CD8-positive, alpha-beta memory T cell (primary cell): ENCODE results near the gene TMEM37. TPM values are rescaled to one million over a fixed set of nuclear protein-coding genes. Genes with fewer than 3 reads are reported as not detected.

ENCODE experiments used
- CTCF ChIA-PET: fragments of 350-600 bp; sonication (Branson Sonifier 250); formaldehyde crosslinking; loops from one replicate; lab custom pipeline; 2021; ENCODE audit warnings: antibody characterized with exemption; lab: Charles Lee
- POLR2A ChIA-PET: fragments of 350-600 bp; sonication (Branson Sonifier 250); formaldehyde crosslinking; loops from one replicate; lab custom pipeline; 2021; ENCODE audit warnings: antibody characterized with exemption; lab: Charles Lee
- DNase-seq, 5 donors: peaks; one replicate each; pipeline versions ENCODE4 v3.0.0 to v3.0.0-alpha.2; 2020 to 2022; ENCODE audit warnings: mixed read lengths in 1 of 5
- H3K27ac ChIP-seq: one replicate; pipeline ENCODE4 v1.7.0; 2013; ENCODE audit warnings: low read depth, mild to moderate bottlenecking, low read length, moderate library complexity
- H3K27me3 ChIP-seq: 2 replicates; pipeline ENCODE4 v1.7.0; 2013; ENCODE audit warnings: low read length, mild to moderate bottlenecking; ENCODE audit not compliant: insufficient read depth, poor library complexity, severe bottlenecking
- H3K36me3 ChIP-seq: 2 replicates; pipeline ENCODE4 v1.7.0; 2013; ENCODE audit warnings: mild to moderate bottlenecking, low read length, moderate library complexity; ENCODE audit not compliant: insufficient read depth
- H3K4me1 ChIP-seq: 2 replicates; pipeline ENCODE4 v1.7.0; 2013; ENCODE audit warnings: mild to moderate bottlenecking, low read length, moderate library complexity; ENCODE audit not compliant: insufficient read depth
- H3K4me3 ChIP-seq: 2 replicates; pipeline ENCODE4 v1.7.0; 2013; ENCODE audit warnings: mild to moderate bottlenecking, low read length
- H3K9me3 ChIP-seq: 2 replicates; pipeline ENCODE4 v1.7.0; 2013; ENCODE audit warnings: mild to moderate bottlenecking, low read length
- H3K27ac Mint-ChIP-seq, 8 donors: one replicate each; pipeline ENCODE4 v1.8.0; 2020 to 2021; ENCODE audit warnings: mixed read lengths in 8 of 8, mild to moderate bottlenecking in 6 of 8, inconsistent platforms in 3 of 8, moderate library complexity in 3 of 8
- H3K27me3 Mint-ChIP-seq, 2 donors: one replicate each; pipeline ENCODE4 v1.8.0; 2020 to 2021; ENCODE audit warnings: mixed read lengths in 2 of 2, mild to moderate bottlenecking in 1 of 2, moderate library complexity in 1 of 2
- H3K36me3 Mint-ChIP-seq, 3 donors: one replicate each; pipeline ENCODE4 v1.8.0; 2020 to 2021; ENCODE audit warnings: mixed read lengths in 3 of 3, inconsistent platforms in 1 of 3, mild to moderate bottlenecking in 1 of 3
- H3K4me1 Mint-ChIP-seq, 3 donors: one replicate each; pipeline ENCODE4 v1.8.0; 2020 to 2021; ENCODE audit warnings: mixed read lengths in 3 of 3, inconsistent platforms in 1 of 3, mild to moderate bottlenecking in 1 of 3
- H3K4me3 Mint-ChIP-seq, 7 donors: one replicate each; pipeline ENCODE4 v1.8.0; 2020 to 2021; ENCODE audit warnings: mixed read lengths in 7 of 7, mild to moderate bottlenecking in 6 of 7, moderate library complexity in 4 of 7, inconsistent platforms in 2 of 7
- H3K9me3 Mint-ChIP-seq, 5 donors: one replicate each; pipeline ENCODE4 v1.8.0; 2020 to 2022; ENCODE audit warnings: mixed read lengths in 5 of 5, mild to moderate bottlenecking in 3 of 5, moderate library complexity in 2 of 5, inconsistent platforms in 1 of 5
- polyA plus RNA-seq: library from polyadenylated mRNA; unstranded; fragments of 300-500 nt; fragmentation: Illumina TruSeq; gene quantifications from one replicate; pipeline ENCODE4 v1.2.3, GENCODE V29; 2021
- total RNA-seq, 2 experiments: library from RNA; stranded (reverse); gene quantifications; one replicate each; pipeline ENCODE4 v1.2.3, GENCODE V29; 2021

Gene TMEM37
- total and polyA plus RNA-seq, 3 experiments from 2014 or later = not detected

GRCh38 chr2:119414894-119415293 is 16.8 kb upstream of the TMEM37 start:
- CTCF ChIA-PET = no interaction called here
- H3K9me3 ChIP-seq = no peaks in the 10 kb centered on the region
- Mint-ChIP-seq H3K9me3 (no peaks in the 10 kb centered on the region), H3K36me3 (no peaks in the 10 kb centered on the region), H3K4me3 (no peak overlapping the region), H3K27me3 (peaks cover 11 to 36% of the 10 kb centered on the region in 2 donors), H3K27ac (no peak overlapping the region), H3K4me1 (no peaks in the 10 kb centered on the region)
- POLR2A ChIA-PET = no interaction called here
- H3K4me1 ChIP-seq = no peaks in the 10 kb centered on the region
- no peaks in the 10 kb centered on the region for H3K36me3 ChIP-seq
- no peak overlapping the region for H3K4me3 ChIP-seq
- no peak for DNase-seq
- no peak overlapping the region for H3K27ac ChIP-seq
- no peaks in the 10 kb centered on the region for H3K27me3 ChIP-seq

- H3K27ac ChIP-seq = no peak overlapping the region
- no peaks in the 10 kb centered on the region for H3K27me3 ChIP-seq
- H3K4me1 Mint-ChIP-seq = no peaks in the 10 kb centered on the region
- ChIA-PET CTCF (no interaction called here), POLR2A (no interaction called here)
- no peak overlapping the region for H3K4me3 Mint-ChIP-seq
- peaks cover 11 to 39% of the 10 kb centered on the region in 2 donors for H3K27me3 Mint-ChIP-seq
- H3K4me1 ChIP-seq = no peaks in the 10 kb centered on the region
- no peaks in the 10 kb centered on the region for H3K36me3 Mint-ChIP-seq
- no peaks in the 10 kb centered on the region for H3K36me3 ChIP-seq
- no peaks in the 10 kb centered on the region for H3K9me3 ChIP-seq
- H3K9me3 Mint-ChIP-seq = no peaks in the 10 kb centered on the region
- no peak overlapping the region for H3K27ac Mint-ChIP-seq
- H3K4me3 ChIP-seq = no peak overlapping the region
- no peak for DNase-seq
These were observed 16.0 kb upstream of the TMEM37 start for GRCh38 chr2:119415630-119416029.

- peaks cover 11 to 42% of the 10 kb centered on the region in 2 donors for H3K27me3 Mint-ChIP-seq
- no peaks in the 10 kb centered on the region for H3K9me3 ChIP-seq
- H3K36me3 ChIP-seq = no peaks in the 10 kb centered on the region
- H3K27ac ChIP-seq = no peak overlapping the region
- ChIA-PET CTCF (no interaction called here), POLR2A (no interaction called here)
- no peak for DNase-seq
- H3K4me1 ChIP-seq = no peaks in the 10 kb centered on the region
- no peaks in the 10 kb centered on the region for H3K4me1 Mint-ChIP-seq
- H3K4me3 Mint-ChIP-seq = no peak overlapping the region
- H3K9me3 Mint-ChIP-seq = no peaks in the 10 kb centered on the region
- no peaks in the 10 kb centered on the region for H3K27me3 ChIP-seq
- no peak overlapping the region for H3K4me3 ChIP-seq
- H3K36me3 Mint-ChIP-seq = no peaks in the 10 kb centered on the region
- no peak overlapping the region for H3K27ac Mint-ChIP-seq
These were observed 15.2 kb upstream of the TMEM37 start for GRCh38 chr2:119416299-119416923.

GRCh38 chr2:119417908-119418307 is 13.7 kb upstream of the TMEM37 start:
- no peak for DNase-seq
- POLR2A ChIA-PET = no interaction called here
- CTCF ChIA-PET = no interaction called here
- Histone ChIP-seq H3K36me3 (no peaks in the 10 kb centered on the region), H3K27me3 (no peaks in the 10 kb centered on the region), H3K4me1 (no peaks in the 10 kb centered on the region), H3K9me3 (no peaks in the 10 kb centered on the region), H3K27ac (no peak overlapping the region), H3K4me3 (no peak overlapping the region)
- no peaks in the 10 kb centered on the region for H3K36me3 Mint-ChIP-seq
- H3K4me3 Mint-ChIP-seq = no peak overlapping the region
- H3K27ac Mint-ChIP-seq = no peak overlapping the region
- H3K4me1 Mint-ChIP-seq = no peaks in the 10 kb centered on the region
- peaks cover 0 to 6% (median 0%) of the 10 kb centered on the region in 5 donors for H3K9me3 Mint-ChIP-seq
- H3K27me3 Mint-ChIP-seq = peaks cover 11 to 52% of the 10 kb centered on the region in 2 donors

- H3K36me3 Mint-ChIP-seq = no peaks in the 10 kb centered on the region
- Histone ChIP-seq H3K9me3 (no peaks in the 10 kb centered on the region), H3K4me1 (no peaks in the 10 kb centered on the region), H3K27me3 (no peaks in the 10 kb centered on the region), H3K4me3 (no peak overlapping the region), H3K27ac (no peak overlapping the region), H3K36me3 (no peaks in the 10 kb centered on the region)
- ChIA-PET CTCF (no interaction called here), POLR2A (no interaction called here)
- peaks cover 12 to 52% of the 10 kb centered on the region in 2 donors for H3K27me3 Mint-ChIP-seq
- no peaks in the 10 kb centered on the region for H3K4me1 Mint-ChIP-seq
- H3K27ac Mint-ChIP-seq = no peak overlapping the region
- peaks cover 0 to 7% (median 0%) of the 10 kb centered on the region in 5 donors for H3K9me3 Mint-ChIP-seq
- no peak overlapping the region for H3K4me3 Mint-ChIP-seq
- no peak for DNase-seq
These were observed 12.6 kb upstream of the TMEM37 start for GRCh38 chr2:119419065-119419464.

GRCh38 chr2:119419803-119420508 is 11.7 kb upstream of the TMEM37 start:
- no peak for DNase-seq
- CTCF ChIA-PET = no interaction called here
- Histone ChIP-seq H3K36me3 (no peaks in the 10 kb centered on the region), H3K4me1 (no peaks in the 10 kb centered on the region), H3K4me3 (no peak overlapping the region), H3K9me3 (no peaks in the 10 kb centered on the region), H3K27me3 (peaks cover under 1% of the 10 kb centered on the region), H3K27ac (no peak overlapping the region)
- Mint-ChIP-seq H3K4me3 (no peak overlapping the region), H3K4me1 (no peaks in the 10 kb centered on the region), H3K27me3 (peaks cover 17 to 59% of the 10 kb centered on the region in 2 donors), H3K27ac (no peak overlapping the region), H3K36me3 (no peaks in the 10 kb centered on the region), H3K9me3 (peaks cover 0 to 7% (median 0%) of the 10 kb centered on the region in 5 donors)
- POLR2A ChIA-PET = no interaction called here

GRCh38 chr2:119421304-119421703 is 10.3 kb upstream of the TMEM37 start:
- Histone ChIP-seq H3K36me3 (no peaks in the 10 kb centered on the region), H3K4me1 (no peaks in the 10 kb centered on the region), H3K27ac (no peak overlapping the region), H3K9me3 (no peaks in the 10 kb centered on the region), H3K4me3 (no peak overlapping the region), H3K27me3 (peaks cover 4% of the 10 kb centered on the region)
- no peak overlapping the region for H3K27ac Mint-ChIP-seq
- no peak for DNase-seq
- H3K9me3 Mint-ChIP-seq = peaks cover 0 to 7% (median 0%) of the 10 kb centered on the region in 5 donors
- H3K4me1 Mint-ChIP-seq = no peaks in the 10 kb centered on the region
- no peaks in the 10 kb centered on the region for H3K36me3 Mint-ChIP-seq
- H3K27me3 Mint-ChIP-seq = peaks cover 17 to 66% of the 10 kb centered on the region in 2 donors
- no peak overlapping the region for H3K4me3 Mint-ChIP-seq
- ChIA-PET POLR2A (no interaction called here), CTCF (no interaction called here)

- Mint-ChIP-seq H3K27ac (no peak overlapping the region), H3K36me3 (no peaks in the 10 kb centered on the region), H3K4me3 (no peak overlapping the region), H3K9me3 (peaks cover 0 to 7% (median 0%) of the 10 kb centered on the region in 5 donors), H3K4me1 (no peaks in the 10 kb centered on the region), H3K27me3 (peaks cover 17 to 71% of the 10 kb centered on the region in 2 donors)
- Histone ChIP-seq H3K9me3 (no peaks in the 10 kb centered on the region), H3K27ac (no peak overlapping the region), H3K36me3 (no peaks in the 10 kb centered on the region), H3K4me3 (no peak overlapping the region), H3K4me1 (no peaks in the 10 kb centered on the region), H3K27me3 (peaks cover 4% of the 10 kb centered on the region)
- POLR2A ChIA-PET = no interaction called here
- no peak for DNase-seq
- CTCF ChIA-PET = no interaction called here
These were observed 9.9 kb upstream of the TMEM37 start for GRCh38 chr2:119421741-119422140.
